ENCODE results near the gene MYO9B.
A peak's percentile ranks its signal among the peaks of the same experiment; 100 is the strongest.

The MYO9B gene

DNA sequence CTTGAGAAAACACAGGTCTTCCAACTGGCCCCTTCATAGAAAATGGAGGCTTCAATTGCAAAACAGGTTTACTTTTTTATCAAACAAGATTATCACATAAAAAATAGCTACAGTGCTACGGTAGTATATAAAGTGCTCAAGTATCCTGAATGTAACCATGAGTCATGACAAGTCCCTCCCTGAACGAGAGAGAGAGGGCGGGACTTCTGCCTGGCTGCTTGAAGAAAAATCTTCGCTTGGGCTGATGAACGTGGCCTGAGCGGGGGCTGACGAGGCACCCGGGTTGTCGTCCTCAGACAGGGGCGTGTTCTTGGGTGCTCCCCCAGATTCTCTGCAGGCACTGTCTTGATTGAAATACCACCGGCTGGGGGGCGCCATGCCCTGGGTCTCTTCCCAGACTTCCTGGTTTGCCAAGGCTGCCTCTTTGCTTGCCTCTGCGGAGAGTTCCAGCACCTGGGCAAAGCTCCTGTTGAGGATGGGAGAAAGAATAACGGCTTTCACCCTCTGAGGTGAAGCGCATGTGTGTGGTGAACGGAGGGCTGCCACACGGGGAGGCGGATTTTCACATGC is 25.8 kb upstream of the MYO9B start:
- H3K4me1 ChIP-seq (ENCODE audit: insufficient read depth, low read length): no peaks in the 10 kb centered on the region
- H3K27ac ChIP-seq (ENCODE audit: low read length): no peak overlapping the region
- no peaks in the 10 kb centered on the region for H3K79me2 ChIP-seq (ENCODE audit: insufficient read depth, low read length)
- no peak overlapping the region for H3K4me3 ChIP-seq (ENCODE audit: low read depth in 1 of 2, low read length in 2 of 2)
- H4K20me1 ChIP-seq (ENCODE audit: insufficient read depth, low read length): peaks cover 4% of the 10 kb centered on the region; the same call in 1 of the 2 replicates
- no peak overlapping the region for H3K9ac ChIP-seq (ENCODE audit: low read depth, low read length)
- no peak overlapping the region for H3K4me2 ChIP-seq (ENCODE audit: insufficient read depth, low read length)
- ATAC-seq (ENCODE audit: insufficient read depth, low read depth) (no peak), DNase-seq (no peak)
- H2AFZ ChIP-seq (ENCODE audit: low read depth, low read length): no peak overlapping the region
- peaks cover 68% of the 10 kb centered on the region for H3K36me3 ChIP-seq (ENCODE audit: insufficient read depth, low read length)
- H3K27me3 ChIP-seq (ENCODE audit: insufficient read depth, low read length, poor library complexity): no peaks in the 10 kb centered on the region
- no peak for TF ChIP-seq EZH2 (IDR thresholded peaks at IDR 0.05; ENCODE audit: borderline replicate concordance, low read depth, low read length, severe bottlenecking)
- no peak for TF ChIP-seq CTCF (IDR thresholded peaks at IDR 0.05; ENCODE audit: borderline replicate concordance, extremely low read depth, low read length, poor library complexity, severe bottlenecking)
- no peaks in the 10 kb centered on the region for H3K9me3 ChIP-seq (ENCODE audit: insufficient read depth, low read length, severe bottlenecking)

DNA sequence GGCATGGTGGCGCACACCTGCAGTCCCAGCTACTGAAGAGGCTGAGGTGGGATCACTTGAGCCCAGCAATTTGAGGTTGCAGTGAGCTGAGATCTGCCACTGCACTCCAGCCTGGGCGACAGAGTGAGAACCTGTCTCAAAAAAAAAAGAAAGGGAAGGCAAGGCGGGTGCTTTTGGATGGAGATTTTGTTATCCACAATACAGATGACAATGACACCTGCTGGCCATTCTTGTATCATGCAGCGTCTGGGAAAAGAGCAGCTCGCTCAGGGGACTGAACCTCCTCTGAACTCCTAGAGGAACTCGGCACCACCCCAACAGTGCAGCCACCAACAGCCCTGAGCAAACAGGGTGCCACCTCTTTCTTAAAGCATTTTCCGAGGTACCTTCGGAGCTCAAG is 23.1 kb upstream of the MYO9B start:
- TF ChIP-seq CTCF (IDR thresholded peaks at IDR 0.05; ENCODE audit: borderline replicate concordance, extremely low read depth, low read length, poor library complexity, severe bottlenecking) (peak; percentile 65), EZH2 (IDR thresholded peaks at IDR 0.05; ENCODE audit: borderline replicate concordance, low read depth, low read length, severe bottlenecking) (no peak)
- Histone ChIP-seq H3K79me2 (ENCODE audit: insufficient read depth, low read length) (no peaks in the 10 kb centered on the region), H2AFZ (ENCODE audit: low read depth, low read length) (no peak overlapping the region), H3K4me1 (ENCODE audit: insufficient read depth, low read length) (no peaks in the 10 kb centered on the region), H3K4me3 (ENCODE audit: low read depth in 1 of 2, low read length in 2 of 2) (no peak overlapping the region), H3K36me3 (ENCODE audit: insufficient read depth, low read length) (peaks cover 89% of the 10 kb centered on the region), H3K27ac (ENCODE audit: low read length) (no peak overlapping the region), H3K9ac (ENCODE audit: low read depth, low read length) (no peak overlapping the region), H3K27me3 (ENCODE audit: insufficient read depth, low read length, poor library complexity) (no peaks in the 10 kb centered on the region), H3K9me3 (ENCODE audit: insufficient read depth, low read length, severe bottlenecking) (no peaks in the 10 kb centered on the region), H4K20me1 (ENCODE audit: insufficient read depth, low read length) (peaks cover 4% of the 10 kb centered on the region; the same call in 1 of the 2 replicates), H3K4me2 (ENCODE audit: insufficient read depth, low read length) (no peak overlapping the region)
- DNase-seq: peak; percentile 27
- ATAC-seq (ENCODE audit: insufficient read depth, low read depth): no peak

- Histone ChIP-seq H3K36me3 (ENCODE audit: insufficient read depth, low read length) (peaks cover 94% of the 10 kb centered on the region), H3K79me2 (ENCODE audit: insufficient read depth, low read length) (peaks cover 4% of the 10 kb centered on the region; the same call in 1 of the 2 replicates), H3K9me3 (ENCODE audit: insufficient read depth, low read length, severe bottlenecking) (peaks cover 9% of the 10 kb centered on the region), H3K27me3 (ENCODE audit: insufficient read depth, low read length, poor library complexity) (no peaks in the 10 kb centered on the region), H3K4me3 (ENCODE audit: low read depth in 1 of 2, low read length in 2 of 2) (no peak overlapping the region), H4K20me1 (ENCODE audit: insufficient read depth, low read length) (peaks cover 4% of the 10 kb centered on the region; the same call in 1 of the 2 replicates), H3K9ac (ENCODE audit: low read depth, low read length) (no peak overlapping the region), H3K4me2 (ENCODE audit: insufficient read depth, low read length) (no peak overlapping the region), H2AFZ (ENCODE audit: low read depth, low read length) (no peak overlapping the region), H3K27ac (ENCODE audit: low read length) (no peak overlapping the region), H3K4me1 (ENCODE audit: insufficient read depth, low read length) (no peaks in the 10 kb centered on the region)
- ATAC-seq (ENCODE audit: insufficient read depth, low read depth) (no peak), DNase-seq (no peak)
- no peak for TF ChIP-seq EZH2 (IDR thresholded peaks at IDR 0.05; ENCODE audit: borderline replicate concordance, low read depth, low read length, severe bottlenecking)
Measured at GRCh38 chr19:17054746-17055145, 20.8 kb upstream of the MYO9B start.

- Histone ChIP-seq H3K9ac (ENCODE audit: low read depth, low read length) (no peak overlapping the region), H4K20me1 (ENCODE audit: insufficient read depth, low read length) (peaks cover 4% of the 10 kb centered on the region; the same call in 1 of the 2 replicates), H3K4me1 (ENCODE audit: insufficient read depth, low read length) (no peaks in the 10 kb centered on the region), H3K9me3 (ENCODE audit: insufficient read depth, low read length, severe bottlenecking) (peaks cover 9% of the 10 kb centered on the region), H3K27me3 (ENCODE audit: insufficient read depth, low read length, poor library complexity) (no peaks in the 10 kb centered on the region), H3K4me3 (ENCODE audit: low read depth in 1 of 2, low read length in 2 of 2) (no peak overlapping the region), H3K79me2 (ENCODE audit: insufficient read depth, low read length) (peaks cover 11% of the 10 kb centered on the region; the same call in 1 of the 2 replicates), H2AFZ (ENCODE audit: low read depth, low read length) (no peak overlapping the region), H3K4me2 (ENCODE audit: insufficient read depth, low read length) (no peak overlapping the region), H3K27ac (ENCODE audit: low read length) (no peak overlapping the region), H3K36me3 (ENCODE audit: insufficient read depth, low read length) (peaks cover 94% of the 10 kb centered on the region)
- DNase-seq: no peak
- TF ChIP-seq EZH2 (IDR thresholded peaks at IDR 0.05; ENCODE audit: borderline replicate concordance, low read depth, low read length, severe bottlenecking): no peak
- no peak for TF ChIP-seq CTCF (IDR thresholded peaks at IDR 0.05; ENCODE audit: borderline replicate concordance, extremely low read depth, low read length, poor library complexity, severe bottlenecking)
- ATAC-seq (ENCODE audit: insufficient read depth, low read depth): no peak
Measured at GRCh38 chr19:17055636-17056035, 19.9 kb upstream of the MYO9B start.

All from DND-41 (cell line).